Measurements from ENCODE around the gene BEGAIN. TPM values are rescaled to one million over a fixed set of nuclear protein-coding genes. Genes with fewer than 3 reads are reported as not detected.

Gene BEGAIN
- total RNA-seq, 2 donors from 2014 or later = 1.3 to 8.0 TPM

- Mint-ChIP-seq H3K36me3 (no peaks in the 10 kb centered on the region), H3K27ac (peak overlapping the region in 1 of 2 donors; percentile 82), H3K9me3 (no peaks in the 10 kb centered on the region)
- no peak for ATAC-seq
- DNase-seq (ENCODE audit: low spot score in 2 of 2) = no peak
Measured at GRCh38 chr14:100618763-100619320, 31.6 kb upstream of the BEGAIN start.

- ATAC-seq (no peak), DNase-seq (ENCODE audit: low spot score in 2 of 2) (no peak)
- Mint-ChIP-seq H3K36me3 (no peaks in the 10 kb centered on the region), H3K27ac (no peak overlapping the region), H3K9me3 (no peaks in the 10 kb centered on the region)
Measured at GRCh38 chr14:100618318-100618693, 31.1 kb upstream of the BEGAIN start.

- DNase-seq (ENCODE audit: low spot score in 2 of 2) = no peak
- Mint-ChIP-seq H3K9me3 (no peaks in the 10 kb centered on the region), H3K36me3 (no peaks in the 10 kb centered on the region), H3K27ac (peak overlapping the region in 1 of 2 donors; percentile 26)
- peak in 1 of 2 donors; percentile 20 for ATAC-seq
Measured at GRCh38 chr14:100617410-100618317, 30.4 kb upstream of the BEGAIN start.

- peak in 1 of 2 donors; percentile 13 for ATAC-seq
- no peaks in the 10 kb centered on the region for H3K36me3 Mint-ChIP-seq
- no peaks in the 10 kb centered on the region for H3K9me3 Mint-ChIP-seq
- peak overlapping the region in 1 of 2 donors; percentile 26 for H3K27ac Mint-ChIP-seq
- no peak for DNase-seq (ENCODE audit: low spot score in 2 of 2)
Measured at GRCh38 chr14:100616854-100617409, 29.7 kb upstream of the BEGAIN start.

- DNase-seq (ENCODE audit: low spot score in 2 of 2) (no peak), ATAC-seq (no peak)
- H3K27ac Mint-ChIP-seq = no peak overlapping the region
- no peaks in the 10 kb centered on the region for H3K36me3 Mint-ChIP-seq
- no peaks in the 10 kb centered on the region for H3K9me3 Mint-ChIP-seq
Measured at GRCh38 chr14:100615736-100616695, 28.8 kb upstream of the BEGAIN start.

GRCh38 chr14:100614803-100615202, 27.6 kb upstream of the BEGAIN start:
- Mint-ChIP-seq H3K36me3 (no peaks in the 10 kb centered on the region), H3K9me3 (no peaks in the 10 kb centered on the region), H3K27ac (no peak overlapping the region)
- ATAC-seq (no peak), DNase-seq (ENCODE audit: low spot score in 2 of 2) (no peak)

GRCh38 chr14:100612986-100613385, 25.8 kb upstream of the BEGAIN start:
- Mint-ChIP-seq H3K36me3 (no peaks in the 10 kb centered on the region), H3K27ac (no peak overlapping the region), H3K9me3 (no peaks in the 10 kb centered on the region)
- DNase-seq (ENCODE audit: low spot score in 2 of 2) (no peak), ATAC-seq (no peak)

GRCh38 chr14:100611811-100612480, 24.7 kb upstream of the BEGAIN start:
- Mint-ChIP-seq H3K27ac (no peak overlapping the region), H3K9me3 (no peaks in the 10 kb centered on the region), H3K36me3 (no peaks in the 10 kb centered on the region)
- ATAC-seq = no peak
- no peak for DNase-seq (ENCODE audit: low spot score in 2 of 2)

- ATAC-seq (no peak), DNase-seq (ENCODE audit: low spot score in 2 of 2) (no peak)
- Mint-ChIP-seq H3K9me3 (no peaks in the 10 kb centered on the region), H3K36me3 (no peaks in the 10 kb centered on the region), H3K27ac (no peak overlapping the region)
Measured at GRCh38 chr14:100610511-100611217, 23.4 kb upstream of the BEGAIN start.

- no peaks in the 10 kb centered on the region for H3K9me3 Mint-ChIP-seq
- DNase-seq (ENCODE audit: low spot score in 2 of 2) (no peak), ATAC-seq (no peak)
- no peak overlapping the region for H3K27ac Mint-ChIP-seq
- H3K36me3 Mint-ChIP-seq = no peaks in the 10 kb centered on the region
Measured at GRCh38 chr14:100609941-100610391, 22.7 kb upstream of the BEGAIN start.

GRCh38 chr14:100609331-100609870, 22.2 kb upstream of the BEGAIN start:
- Mint-ChIP-seq H3K36me3 (no peaks in the 10 kb centered on the region), H3K27ac (peak overlapping the region in 1 of 2 donors; percentile 13), H3K9me3 (no peaks in the 10 kb centered on the region)
- ATAC-seq (no peak), DNase-seq (ENCODE audit: low spot score in 2 of 2) (no peak)

GRCh38 chr14:100608586-100609330, 21.5 kb upstream of the BEGAIN start:
- peak overlapping the region in 1 of 2 donors; percentile 13 for H3K27ac Mint-ChIP-seq
- H3K9me3 Mint-ChIP-seq = no peaks in the 10 kb centered on the region
- no peaks in the 10 kb centered on the region for H3K36me3 Mint-ChIP-seq
- DNase-seq (ENCODE audit: low spot score in 2 of 2) (no peak), ATAC-seq (no peak)

GRCh38 chr14:100608064-100608463, 20.8 kb upstream of the BEGAIN start:
- Mint-ChIP-seq H3K9me3 (no peaks in the 10 kb centered on the region), H3K27ac (no peak overlapping the region), H3K36me3 (no peaks in the 10 kb centered on the region)
- DNase-seq (ENCODE audit: low spot score in 2 of 2) (no peak), ATAC-seq (no peak)

- H3K27ac Mint-ChIP-seq = no peak overlapping the region
- peaks cover 3% of the 10 kb centered on the region in 2 donors for H3K9me3 Mint-ChIP-seq
- no peak for DNase-seq (ENCODE audit: low spot score in 2 of 2)
- ATAC-seq = no peak
- H3K36me3 Mint-ChIP-seq = peaks cover 3% of the 10 kb centered on the region in 2 donors
Measured at GRCh38 chr14:100607611-100607956, 20.4 kb upstream of the BEGAIN start.
